ENCODE data around the gene SORCS2. TPM values are rescaled to one million over a fixed set of nuclear protein-coding genes. Genes with fewer than 3 reads are reported as not detected.

Gene SORCS2
- total RNA-seq, 5 donors from 2014 or later (not counting 1 experiment from before 2014, with no cell fraction given) = 0.22 TPM; not detected in 4

DNA sequence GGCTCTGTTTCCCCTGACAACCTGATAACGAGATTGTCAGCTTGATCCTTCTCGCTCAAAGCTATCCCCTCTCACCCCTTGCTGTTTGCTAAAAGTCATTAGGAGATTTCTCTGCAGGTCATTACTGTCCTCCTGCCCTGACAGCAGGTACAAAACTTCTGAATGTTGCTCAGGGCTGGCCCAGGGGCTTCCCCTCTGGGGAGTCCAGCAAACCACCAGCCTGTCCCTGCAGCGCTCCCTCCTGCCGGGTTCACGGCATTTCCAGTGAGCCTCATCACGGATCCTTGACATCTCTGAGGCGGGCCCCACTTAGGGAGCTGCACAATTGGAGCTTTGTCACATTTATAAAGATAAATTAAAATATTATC lies 5.2 kb upstream of the SORCS2 start:
- Histone ChIP-seq H3K9me3 (no peaks in the 10 kb centered on the region), H3K27me3 (replicated peaks in 1 of 2; ENCODE audit: control insufficient read depth in 2 of 2, extremely low read depth in 1 of 2, insufficient read depth in 2 of 2, low read length in 1 of 2) (peaks cover 0 to 53% of the 10 kb centered on the region in 2 experiments), H3K36me3 (ENCODE audit: control insufficient read depth in 2 of 2, extremely low read depth in 1 of 2, insufficient read depth in 1 of 2, low read length in 1 of 2) (no peaks in the 10 kb centered on the region), H3K4me1 (ENCODE audit: control insufficient read depth in 1 of 2, extremely low read depth in 1 of 2, insufficient read depth in 2 of 2, low read length in 2 of 2) (peaks cover 0 to 2% of the 10 kb centered on the region in 2 experiments), H3K27ac (ENCODE audit: low read length) (no peak overlapping the region), H3K4me3 (ENCODE audit: control insufficient read depth in 1 of 2, extremely low read depth in 1 of 2, low read length in 1 of 2) (no peak overlapping the region)
- H3K27ac Mint-ChIP-seq = no peak overlapping the region
- H3K9me3 Mint-ChIP-seq = peaks cover 0 to 10% (median 0%) of the 10 kb centered on the region in 3 donors
- WGBS (ENCODE audit: insufficient coverage) = 73% methylated on average over 4 of the region's 7 CpGs
- ChIA-PET CTCF (no interaction called here), POLR2A (interaction anchor here in 1 of 2 donors (0.6 kb wide), 1 partner anchor 8 kb away, joined by 4 read pairs; no protein-coding TSS in a partner anchor)
- DNase-seq = no peak
- ATAC-seq (replicated peaks in 1 of 4) = no peak
- H3K36me3 Mint-ChIP-seq = no peaks in the 10 kb centered on the region
- no peak overlapping the region for H3K4me3 Mint-ChIP-seq
- H3K27me3 Mint-ChIP-seq = peaks cover 31 to 51% of the 10 kb centered on the region in 2 donors
- H3K4me1 Mint-ChIP-seq = peaks cover 2 to 6% (median 6%) of the 10 kb centered on the region in 3 donors

DNA sequence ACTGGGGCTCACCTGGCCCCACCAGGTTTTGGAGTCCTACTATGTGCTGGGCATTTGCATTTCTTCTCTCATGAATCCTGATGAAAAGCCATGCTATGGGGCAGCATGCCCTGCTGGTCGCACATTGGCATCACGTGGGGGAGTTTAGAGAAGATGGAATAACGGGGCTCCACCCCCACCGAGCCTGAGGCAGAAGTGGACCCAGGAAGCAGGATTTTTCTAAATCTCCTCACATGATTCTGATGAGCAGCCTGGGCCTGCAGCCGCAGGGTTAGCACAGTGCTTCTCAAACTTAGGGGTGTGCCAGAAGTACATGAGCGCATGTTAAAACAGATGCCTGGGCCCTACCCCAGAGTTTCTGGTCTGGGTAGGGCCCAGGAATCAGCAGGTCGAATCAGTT lies 4.6 kb upstream of the SORCS2 start:
- DNase-seq (no peak), ATAC-seq (replicated peaks in 1 of 4) (no peak)
- H3K27ac Mint-ChIP-seq = no peak overlapping the region
- Histone ChIP-seq H3K4me1 (ENCODE audit: control insufficient read depth in 1 of 2, extremely low read depth in 1 of 2, insufficient read depth in 2 of 2, low read length in 2 of 2) (peaks cover 0 to 2% of the 10 kb centered on the region in 2 experiments), H3K36me3 (ENCODE audit: control insufficient read depth in 2 of 2, extremely low read depth in 1 of 2, insufficient read depth in 1 of 2, low read length in 1 of 2) (no peaks in the 10 kb centered on the region), H3K27me3 (replicated peaks in 1 of 2; ENCODE audit: control insufficient read depth in 2 of 2, extremely low read depth in 1 of 2, insufficient read depth in 2 of 2, low read length in 1 of 2) (peaks cover 0 to 54% of the 10 kb centered on the region in 2 experiments), H3K27ac (ENCODE audit: low read length) (no peak overlapping the region), H3K4me3 (ENCODE audit: control insufficient read depth in 1 of 2, extremely low read depth in 1 of 2, low read length in 1 of 2) (no peak overlapping the region), H3K9me3 (no peaks in the 10 kb centered on the region)
- H3K27me3 Mint-ChIP-seq = peaks cover 31 to 51% of the 10 kb centered on the region in 2 donors
- ChIA-PET POLR2A (interaction anchor here in 1 of 2 donors (0.6 kb wide), 1 partner anchor 8 kb away, joined by 4 read pairs; no protein-coding TSS in a partner anchor), CTCF (no interaction called here)
- no peaks in the 10 kb centered on the region for H3K36me3 Mint-ChIP-seq
- WGBS (ENCODE audit: insufficient coverage) = 77% methylated on average over 6 of the region's 7 CpGs
- H3K4me3 Mint-ChIP-seq = no peak overlapping the region
- H3K9me3 Mint-ChIP-seq = peaks cover 0 to 10% (median 0%) of the 10 kb centered on the region in 3 donors
- peaks cover 2 to 6% (median 6%) of the 10 kb centered on the region in 3 donors for H3K4me1 Mint-ChIP-seq

- peaks cover 0 to 1% (median 0%) of the 10 kb centered on the region in 3 donors for H3K4me1 Mint-ChIP-seq
- CTCF ChIA-PET = interaction anchor here in 1 of 2 donors (0.6 to 0.9 kb wide), 2 partner anchors 360 to 613 kb away, joined by 3 read pairs; no protein-coding TSS in a partner anchor
Measured at GRCh38 chr4:7189066-7189465, 3.3 kb upstream of the SORCS2 start.

DNA sequence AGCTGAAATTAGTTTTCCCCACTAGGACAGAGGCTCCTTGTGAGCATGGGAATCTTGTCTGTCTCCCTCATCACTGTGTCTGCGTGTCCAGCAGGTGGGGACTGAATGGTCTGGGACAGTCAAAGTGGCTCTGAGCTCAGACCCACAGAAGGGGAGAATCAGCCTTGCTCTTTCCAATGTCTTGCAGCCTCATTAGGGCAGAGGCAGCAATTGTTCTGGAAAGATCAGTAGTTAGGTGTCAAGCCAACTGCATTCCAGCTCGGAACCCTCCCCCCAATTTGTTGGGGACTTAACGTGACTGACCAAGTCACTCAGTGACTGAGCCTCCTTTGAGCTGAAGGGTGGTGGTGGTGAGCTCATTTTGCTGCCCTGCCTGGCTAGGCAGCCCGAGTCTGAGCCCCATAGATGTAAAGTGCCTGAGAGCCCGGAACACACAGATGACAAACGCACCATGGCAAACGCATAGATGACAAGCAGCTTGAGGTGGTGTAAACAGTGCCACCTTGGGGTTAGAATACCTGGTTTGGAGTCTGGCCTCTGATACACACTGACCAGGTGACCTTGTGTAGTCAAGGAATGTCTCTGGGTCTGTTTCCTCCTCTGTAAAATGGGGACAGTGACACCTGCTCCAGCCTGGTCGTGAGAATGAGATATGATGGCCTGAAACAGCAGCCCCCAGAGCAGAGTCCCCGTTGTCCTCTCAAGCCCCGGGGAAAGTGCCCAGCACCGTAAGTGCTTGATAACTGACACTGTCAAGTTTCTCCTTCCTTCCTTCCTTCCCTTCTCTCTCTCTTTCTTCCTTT lies 2.7 kb upstream of the SORCS2 start:
- Histone ChIP-seq H3K4me3 (ENCODE audit: control insufficient read depth in 1 of 2, extremely low read depth in 1 of 2, low read length in 1 of 2) (no peak overlapping the region), H3K9me3 (no peaks in the 10 kb centered on the region), H3K27me3 (replicated peaks in 1 of 2; ENCODE audit: control insufficient read depth in 2 of 2, extremely low read depth in 1 of 2, insufficient read depth in 2 of 2, low read length in 1 of 2) (peaks cover 0 to 72% of the 10 kb centered on the region in 2 experiments), H3K4me1 (ENCODE audit: control insufficient read depth in 1 of 2, extremely low read depth in 1 of 2, insufficient read depth in 2 of 2, low read length in 2 of 2) (peaks cover 0 to 10% of the 10 kb centered on the region in 2 experiments), H3K36me3 (ENCODE audit: control insufficient read depth in 2 of 2, extremely low read depth in 1 of 2, insufficient read depth in 1 of 2, low read length in 1 of 2) (no peaks in the 10 kb centered on the region), H3K27ac (ENCODE audit: low read length) (no peak overlapping the region)
- Mint-ChIP-seq H3K4me1 (peaks cover 0 to 1% (median 1%) of the 10 kb centered on the region in 3 donors), H3K36me3 (no peaks in the 10 kb centered on the region), H3K27me3 (peaks cover 30 to 64% of the 10 kb centered on the region in 2 donors), H3K4me3 (no peak overlapping the region), H3K27ac (no peak overlapping the region), H3K9me3 (no peaks in the 10 kb centered on the region)
- ATAC-seq (replicated peaks in 1 of 4) (no peak), DNase-seq (no peak)
- WGBS (ENCODE audit: insufficient coverage) = 38% methylated on average over 9 of the region's 11 CpGs
- POLR2A ChIA-PET = no interaction called here
- CTCF ChIA-PET = interaction anchor here in 1 of 2 donors (0.6 to 0.9 kb wide), 2 partner anchors 359 to 613 kb away, joined by 3 read pairs; no protein-coding TSS in a partner anchor

More at GRCh38 chr4:7189066-7189465, 3.3 kb upstream of the SORCS2 start:
- peaks cover 24 to 58% of the 10 kb centered on the region in 2 donors for H3K27me3 Mint-ChIP-seq
- no peak overlapping the region for H3K4me3 Mint-ChIP-seq
- no peaks in the 10 kb centered on the region for H3K36me3 Mint-ChIP-seq
- POLR2A ChIA-PET = no interaction called here
- H3K9me3 Mint-ChIP-seq = no peaks in the 10 kb centered on the region
- Histone ChIP-seq H3K9me3 (no peaks in the 10 kb centered on the region), H3K36me3 (ENCODE audit: control insufficient read depth in 2 of 2, extremely low read depth in 1 of 2, insufficient read depth in 1 of 2, low read length in 1 of 2) (no peaks in the 10 kb centered on the region), H3K4me1 (ENCODE audit: control insufficient read depth in 1 of 2, extremely low read depth in 1 of 2, insufficient read depth in 2 of 2, low read length in 2 of 2) (peaks cover 0 to 10% of the 10 kb centered on the region in 2 experiments), H3K27ac (ENCODE audit: low read length) (no peak overlapping the region), H3K4me3 (ENCODE audit: control insufficient read depth in 1 of 2, extremely low read depth in 1 of 2, low read length in 1 of 2) (no peak overlapping the region), H3K27me3 (replicated peaks in 1 of 2; ENCODE audit: control insufficient read depth in 2 of 2, extremely low read depth in 1 of 2, insufficient read depth in 2 of 2, low read length in 1 of 2) (peaks cover 0 to 66% of the 10 kb centered on the region in 2 experiments)
- WGBS (ENCODE audit: insufficient coverage) = 80% methylated on average over 12 of the region's 12 CpGs
- no peak for DNase-seq
- no peak overlapping the region for H3K27ac Mint-ChIP-seq
- ATAC-seq (replicated peaks in 1 of 4) = no peak

DNA sequence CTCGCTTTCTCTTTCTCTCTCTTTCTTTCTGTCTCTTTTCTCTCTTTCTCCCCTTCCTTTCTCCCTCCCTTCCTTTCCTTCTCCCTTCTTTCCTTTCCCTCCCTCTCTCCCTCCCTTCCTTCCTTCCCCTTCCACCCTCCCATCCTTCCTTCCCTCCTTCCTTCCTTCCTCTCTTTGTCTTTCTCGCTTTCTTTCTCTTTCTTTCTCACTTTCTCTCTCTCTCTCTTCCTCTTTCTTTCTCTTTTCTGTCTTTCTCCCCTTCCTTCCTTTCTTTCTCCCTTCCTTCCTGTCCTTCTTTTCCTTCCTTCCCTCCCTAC lies 2.1 kb upstream of the SORCS2 start:
- H3K36me3 Mint-ChIP-seq = no peaks in the 10 kb centered on the region
- peaks cover 0 to 1% (median 1%) of the 10 kb centered on the region in 3 donors for H3K4me1 Mint-ChIP-seq
- 65% methylated on average over 2 of the region's 2 CpGs for WGBS (ENCODE audit: insufficient coverage)
- H3K27ac Mint-ChIP-seq = no peak overlapping the region
- H3K27me3 ChIP-seq (replicated peaks in 1 of 2; ENCODE audit: control insufficient read depth in 2 of 2, extremely low read depth in 1 of 2, insufficient read depth in 2 of 2, low read length in 1 of 2) = peaks cover 0 to 78% of the 10 kb centered on the region in 2 experiments
- H3K36me3 ChIP-seq (ENCODE audit: control insufficient read depth in 2 of 2, extremely low read depth in 1 of 2, insufficient read depth in 1 of 2, low read length in 1 of 2) = no peaks in the 10 kb centered on the region
- H3K9me3 ChIP-seq = no peaks in the 10 kb centered on the region
- no peak overlapping the region for H3K4me3 ChIP-seq (ENCODE audit: control insufficient read depth in 1 of 2, extremely low read depth in 1 of 2, low read length in 1 of 2)
- no peak overlapping the region for H3K4me3 Mint-ChIP-seq
- no peaks in the 10 kb centered on the region for H3K9me3 Mint-ChIP-seq
- ATAC-seq (replicated peaks in 1 of 4) = no peak
- H3K27ac ChIP-seq (ENCODE audit: low read length) = no peak overlapping the region
- ChIA-PET CTCF (no interaction called here), POLR2A (no interaction called here)
- peaks cover 0 to 10% of the 10 kb centered on the region in 2 experiments for H3K4me1 ChIP-seq (ENCODE audit: control insufficient read depth in 1 of 2, extremely low read depth in 1 of 2, insufficient read depth in 2 of 2, low read length in 2 of 2)
- no peak for DNase-seq
- H3K27me3 Mint-ChIP-seq = peaks cover 35 to 69% of the 10 kb centered on the region in 2 donors

DNA sequence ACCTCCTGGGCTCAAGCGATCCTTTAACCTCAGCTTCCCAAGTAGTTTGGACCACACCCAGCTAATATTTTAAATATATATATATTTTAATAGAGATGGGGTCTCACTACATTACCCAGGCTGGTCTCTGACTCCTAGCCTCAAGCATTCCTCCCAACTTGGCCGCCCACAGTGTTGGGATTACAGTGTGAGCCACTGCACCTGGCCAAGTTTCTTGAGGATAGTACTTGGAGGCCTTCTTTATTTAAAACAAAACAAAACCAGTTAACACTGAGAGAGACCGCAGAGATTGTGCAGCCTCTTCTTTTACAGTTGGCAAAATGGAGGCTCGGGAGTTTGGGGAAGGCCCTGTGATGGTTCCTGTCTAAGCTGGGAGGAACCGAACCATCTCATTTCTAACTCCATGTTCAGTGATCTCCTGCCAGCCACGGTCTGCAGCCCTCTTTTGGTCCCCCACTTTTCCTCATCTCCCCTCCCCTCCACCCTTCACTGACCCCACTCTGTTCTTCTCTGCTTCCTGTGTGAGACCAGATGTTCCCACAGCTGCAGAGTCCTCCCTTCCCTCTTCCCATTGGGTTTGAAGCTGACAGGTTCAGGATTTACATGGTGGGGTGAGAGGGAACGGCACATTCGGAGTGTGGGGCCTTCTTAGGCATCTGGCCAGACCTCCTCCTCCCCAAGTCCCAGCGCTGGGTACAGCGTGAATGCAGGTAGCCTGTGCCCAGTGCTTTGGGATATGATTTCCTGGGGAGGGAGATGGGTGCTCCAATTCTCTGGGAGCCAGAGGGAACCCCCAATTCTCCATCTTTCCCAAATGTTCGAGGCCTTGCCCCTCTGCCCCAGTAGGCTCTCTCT lies 1.4 kb upstream of the SORCS2 start:
- peaks cover 38 to 73% of the 10 kb centered on the region in 2 donors for H3K27me3 Mint-ChIP-seq
- Histone ChIP-seq H3K4me1 (ENCODE audit: control insufficient read depth in 1 of 2, extremely low read depth in 1 of 2, insufficient read depth in 2 of 2, low read length in 2 of 2) (peaks cover 0 to 10% of the 10 kb centered on the region in 2 experiments), H3K9me3 (no peaks in the 10 kb centered on the region), H3K27me3 (replicated peaks in 1 of 2; ENCODE audit: control insufficient read depth in 2 of 2, extremely low read depth in 1 of 2, insufficient read depth in 2 of 2, low read length in 1 of 2) (peaks cover 0 to 80% of the 10 kb centered on the region in 2 experiments), H3K4me3 (ENCODE audit: control insufficient read depth in 1 of 2, extremely low read depth in 1 of 2, low read length in 1 of 2) (no peak overlapping the region), H3K36me3 (ENCODE audit: control insufficient read depth in 2 of 2, extremely low read depth in 1 of 2, insufficient read depth in 1 of 2, low read length in 1 of 2) (no peaks in the 10 kb centered on the region), H3K27ac (ENCODE audit: low read length) (no peak overlapping the region)
- peaks cover 0 to 1% (median 1%) of the 10 kb centered on the region in 3 donors for H3K4me1 Mint-ChIP-seq
- ChIA-PET POLR2A (no interaction called here), CTCF (no interaction called here)
- DNase-seq = no peak
- H3K9me3 Mint-ChIP-seq = no peaks in the 10 kb centered on the region
- no peak for ATAC-seq (replicated peaks in 1 of 4)
- H3K27ac Mint-ChIP-seq = no peak overlapping the region
- WGBS (ENCODE audit: insufficient coverage) = 60% methylated on average over 2 of the region's 11 CpGs
- H3K4me3 Mint-ChIP-seq = no peak overlapping the region
- H3K36me3 Mint-ChIP-seq = no peaks in the 10 kb centered on the region
